GM12872 (cell line): ENCODE results near the gene ZFR.

Source experiments
- TF ChIP-seq, protein P1 (sequence below): IDR thresholded peaks from 3 replicates; pipeline ENCODE4 v1.5.1; 2011; ENCODE audit warnings: low read depth, mild to moderate bottlenecking, low read length, moderate library complexity; ENCODE audit not compliant: insufficient read depth

ZFR gene

DNA sequence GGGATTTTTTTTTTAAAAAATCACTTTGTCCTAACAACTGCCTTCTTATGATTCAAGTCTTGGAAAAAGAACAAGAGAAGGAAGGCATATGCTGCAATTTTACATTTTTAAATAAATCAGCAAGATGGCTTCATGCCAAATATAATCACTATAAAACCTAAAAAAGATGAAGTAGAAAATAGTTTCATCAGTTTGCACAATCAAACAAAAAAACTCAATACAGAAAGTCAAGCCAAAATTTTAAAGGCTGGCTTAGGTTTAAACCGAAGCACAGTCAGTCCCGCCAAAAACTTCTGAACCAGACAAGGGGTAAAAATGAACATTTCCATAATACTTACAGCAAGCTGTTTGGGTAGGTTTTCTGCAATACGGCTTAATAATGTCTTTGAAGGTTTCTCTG is 57.3 kb downstream of the ZFR start:
- TF ChIP-seq, protein P1, sequence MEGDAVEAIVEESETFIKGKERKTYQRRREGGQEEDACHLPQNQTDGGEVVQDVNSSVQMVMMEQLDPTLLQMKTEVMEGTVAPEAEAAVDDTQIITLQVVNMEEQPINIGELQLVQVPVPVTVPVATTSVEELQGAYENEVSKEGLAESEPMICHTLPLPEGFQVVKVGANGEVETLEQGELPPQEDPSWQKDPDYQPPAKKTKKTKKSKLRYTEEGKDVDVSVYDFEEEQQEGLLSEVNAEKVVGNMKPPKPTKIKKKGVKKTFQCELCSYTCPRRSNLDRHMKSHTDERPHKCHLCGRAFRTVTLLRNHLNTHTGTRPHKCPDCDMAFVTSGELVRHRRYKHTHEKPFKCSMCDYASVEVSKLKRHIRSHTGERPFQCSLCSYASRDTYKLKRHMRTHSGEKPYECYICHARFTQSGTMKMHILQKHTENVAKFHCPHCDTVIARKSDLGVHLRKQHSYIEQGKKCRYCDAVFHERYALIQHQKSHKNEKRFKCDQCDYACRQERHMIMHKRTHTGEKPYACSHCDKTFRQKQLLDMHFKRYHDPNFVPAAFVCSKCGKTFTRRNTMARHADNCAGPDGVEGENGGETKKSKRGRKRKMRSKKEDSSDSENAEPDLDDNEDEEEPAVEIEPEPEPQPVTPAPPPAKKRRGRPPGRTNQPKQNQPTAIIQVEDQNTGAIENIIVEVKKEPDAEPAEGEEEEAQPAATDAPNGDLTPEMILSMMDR = no peak

DNA sequence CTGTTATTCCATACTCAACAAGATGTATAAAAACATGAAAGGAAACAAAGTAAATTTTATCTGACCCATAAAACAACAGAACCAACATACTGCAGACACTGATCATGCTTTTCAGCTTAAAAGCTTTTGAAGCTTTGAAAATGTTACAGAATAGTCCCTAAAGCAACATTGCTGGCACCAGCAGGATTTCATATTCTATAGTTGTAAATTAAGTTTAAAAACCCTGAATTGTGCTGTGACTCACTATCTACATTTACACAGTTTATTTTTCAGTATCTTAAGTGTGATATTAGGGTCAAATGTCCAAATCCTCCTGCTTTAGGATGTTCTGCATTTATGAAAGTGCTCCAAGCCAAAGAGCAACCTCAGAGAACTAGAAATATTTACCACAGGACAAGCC is 59.9 kb downstream of the ZFR start:
- TF ChIP-seq, protein P1 = no peak

DNA sequence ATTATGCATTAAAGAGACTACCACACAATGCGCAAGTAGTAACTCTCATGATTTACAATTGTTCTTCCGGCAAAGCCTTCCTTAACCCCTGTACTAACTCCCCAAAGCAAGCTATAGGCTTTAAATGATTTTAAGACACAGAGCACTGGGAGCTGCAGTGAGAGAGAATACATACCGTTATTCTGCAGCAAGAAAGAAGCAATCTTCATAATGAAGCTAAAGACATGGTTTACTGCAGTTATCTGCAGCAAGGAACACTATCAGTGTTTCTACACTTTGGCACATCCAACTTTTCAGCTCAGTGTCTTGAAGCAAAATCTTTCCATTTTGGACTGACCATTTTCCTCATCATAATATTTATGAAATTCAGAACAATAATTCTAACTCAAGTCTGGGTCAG is 61.0 kb downstream of the ZFR start:
- TF ChIP-seq, protein P1 = no peak

DNA sequence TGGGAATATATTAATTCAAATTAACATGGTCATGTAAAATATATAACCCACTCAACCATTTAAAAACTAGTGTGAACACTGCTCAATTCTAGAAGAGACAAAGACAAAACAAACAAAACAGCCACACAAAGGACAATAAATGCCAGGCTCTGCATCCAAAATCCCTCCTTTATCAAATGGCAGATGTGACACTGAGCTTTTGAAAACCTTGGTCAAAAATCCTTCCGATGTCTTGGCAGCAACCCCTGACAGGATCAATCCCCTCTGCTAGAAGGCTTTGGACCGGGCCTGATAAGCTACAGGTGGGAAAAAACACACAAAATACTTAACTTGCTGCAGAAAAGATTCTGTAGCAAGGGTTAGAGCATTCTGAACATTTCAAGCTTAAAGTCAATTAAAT is 61.5 kb downstream of the ZFR start:
- TF ChIP-seq, protein P1 = no peak

DNA sequence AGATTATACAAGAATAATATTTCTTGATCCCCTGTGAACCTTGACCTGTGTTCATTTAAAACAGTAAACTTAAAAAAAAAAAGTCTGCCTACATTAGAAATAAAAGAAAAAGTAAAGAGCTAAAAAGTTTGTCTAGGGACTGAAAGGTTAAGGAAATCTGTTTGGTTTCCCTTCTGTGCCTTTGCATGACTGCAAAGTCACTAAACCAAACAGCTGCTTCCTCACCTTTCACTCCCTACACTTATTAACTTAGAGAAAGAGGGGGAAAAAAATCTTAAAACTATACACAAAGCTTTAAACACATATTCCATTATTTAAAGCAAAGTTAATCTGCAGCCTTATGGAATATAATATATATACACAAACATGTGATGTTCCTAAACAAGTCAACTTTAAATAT is 65.1 kb downstream of the ZFR start:
- TF ChIP-seq, protein P1 = no peak

DNA sequence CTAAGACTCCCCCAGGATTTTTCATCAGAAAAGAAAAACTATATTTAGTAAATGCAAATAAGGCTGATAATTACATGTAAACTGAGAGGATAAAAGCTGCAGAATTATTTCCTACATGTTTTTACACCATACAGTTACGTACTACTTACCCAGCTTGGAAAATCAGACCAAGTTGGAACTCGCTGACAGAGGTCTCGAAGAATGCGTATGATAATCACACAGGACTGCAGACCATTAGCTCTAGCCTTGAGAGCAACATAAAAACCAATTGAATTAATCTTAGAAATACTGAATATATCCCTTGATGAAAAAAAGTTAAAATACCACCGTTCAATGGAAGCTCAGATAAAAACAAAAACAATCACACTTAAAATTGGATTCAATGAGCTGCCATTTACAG is 65.6 kb downstream of the ZFR start:
- TF ChIP-seq, protein P1 = no peak

DNA sequence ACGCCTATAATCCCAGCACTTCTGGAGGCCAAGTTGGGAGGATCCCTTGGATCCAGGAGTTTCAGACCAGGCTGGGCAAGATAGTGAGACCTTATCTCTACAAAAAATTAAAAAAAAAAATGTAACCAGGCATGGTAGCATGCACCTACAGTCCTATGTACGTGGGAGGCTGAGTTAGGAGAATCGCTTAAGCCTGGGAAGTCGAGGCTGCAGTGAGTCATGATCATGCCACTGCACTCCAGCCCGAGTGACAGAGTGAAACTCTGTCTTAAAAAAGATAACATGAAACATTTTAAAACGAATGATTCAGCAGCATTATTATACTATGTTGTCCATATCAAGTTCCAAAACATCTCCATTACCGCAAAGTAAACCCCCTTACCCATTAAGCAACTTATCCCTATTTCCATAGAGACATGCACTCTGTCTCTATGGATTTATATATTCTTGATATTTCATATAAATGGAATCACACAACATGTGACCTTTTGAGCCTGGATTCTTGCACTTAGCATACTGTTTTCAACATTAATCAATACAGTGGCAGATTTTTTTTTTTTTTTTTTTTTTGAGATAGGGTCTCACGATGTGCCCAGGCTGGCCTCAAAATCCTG is 74.9 kb downstream of the ZFR start:
- TF ChIP-seq, protein P1 = no peak

DNA sequence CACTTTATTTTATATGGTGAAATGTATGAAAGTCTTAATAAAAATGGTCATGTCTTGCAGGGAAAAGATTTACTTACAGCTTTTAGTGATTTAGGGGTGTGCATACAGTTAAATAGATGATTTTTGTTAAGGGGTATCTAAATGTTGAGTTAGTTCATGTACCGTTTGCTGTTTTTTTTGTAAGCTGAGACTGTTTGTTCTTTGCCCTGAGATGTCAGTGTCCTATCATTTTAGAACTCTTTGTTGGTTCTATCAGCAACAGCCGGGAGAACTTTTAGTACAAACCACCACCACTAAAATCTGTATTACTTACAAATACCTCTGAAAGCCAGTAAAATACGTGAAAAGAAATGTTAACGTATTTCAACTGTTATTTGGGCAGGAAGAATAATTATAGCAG is 75.5 kb downstream of the ZFR start:
- TF ChIP-seq, protein P1 = no peak
